GM12864 (cell line): ENCODE results near the gene OLA1.

Experiments used
- DNase-seq: peaks from one replicate; pipeline ENCODE4 v3.0.0-alpha.2; 2011; ENCODE audit warnings: low read depth
- H3K4me3 ChIP-seq: 2 replicates; pipeline ENCODE4 v1.5.1; 2011; ENCODE audit warnings: mild to moderate bottlenecking, low read depth, low read length, control low read depth
- CTCF ChIP-seq: IDR thresholded peaks from 2 replicates; pipeline ENCODE4 v1.5.1; 2011; ENCODE audit warnings: low read depth, mild to moderate bottlenecking, moderate library complexity, low read length, control low read depth, inconsistent platforms; ENCODE audit errors: missing control alignments

OLA1 gene

DNA sequence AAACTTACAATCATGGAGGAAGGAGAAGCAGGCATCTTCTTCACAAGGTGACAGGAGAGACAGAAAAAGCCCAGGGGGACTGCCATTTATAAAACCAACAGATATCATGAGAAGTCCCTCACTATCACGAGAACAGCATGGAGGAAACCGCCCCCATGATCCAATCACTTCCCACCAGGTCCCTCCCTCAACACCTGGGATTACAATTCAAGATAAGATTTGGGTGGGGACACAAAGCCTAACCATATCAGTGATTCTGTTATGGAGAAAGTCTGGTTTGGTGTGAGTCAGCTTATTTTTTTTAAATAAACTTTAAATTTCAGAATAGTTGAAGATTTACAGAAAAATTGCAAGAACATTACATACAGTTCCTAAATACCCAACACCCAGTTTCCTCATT is 198.4 kb downstream of the OLA1 start:
- TF ChIP-seq CTCF: no peak

DNA sequence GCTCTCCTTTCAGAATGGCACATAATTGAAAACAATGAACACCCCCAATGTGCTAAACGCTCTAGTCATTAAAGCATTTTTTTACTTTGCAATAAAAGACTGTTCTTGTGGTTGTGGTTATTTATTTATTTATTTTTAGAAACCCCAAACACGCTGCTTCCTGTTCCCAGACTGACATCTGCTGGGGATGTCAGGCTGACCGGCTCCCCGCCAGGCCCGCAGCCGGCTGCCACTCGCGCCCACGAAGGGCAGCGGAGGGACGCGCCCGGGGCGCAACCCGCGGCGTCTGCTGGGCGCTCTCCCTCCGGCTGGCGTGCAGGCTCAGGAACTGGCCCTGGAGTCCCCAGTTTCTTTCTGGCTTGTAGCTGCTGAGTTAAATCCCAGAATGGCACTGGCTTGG is 200.1 kb downstream of the OLA1 start:
- peak; percentile 30 for TF ChIP-seq CTCF
- no peak overlapping the region for H3K4me3 ChIP-seq
- DNase-seq: no peak

More for the DNA sequence above, 198.4 kb downstream of the OLA1 start:
- no peak for DNase-seq
- H3K4me3 ChIP-seq: no peak overlapping the region

GRCh38 chr2:174047746-174048145 is 200.6 kb downstream of the OLA1 start:
- no peak for DNase-seq

DNA sequence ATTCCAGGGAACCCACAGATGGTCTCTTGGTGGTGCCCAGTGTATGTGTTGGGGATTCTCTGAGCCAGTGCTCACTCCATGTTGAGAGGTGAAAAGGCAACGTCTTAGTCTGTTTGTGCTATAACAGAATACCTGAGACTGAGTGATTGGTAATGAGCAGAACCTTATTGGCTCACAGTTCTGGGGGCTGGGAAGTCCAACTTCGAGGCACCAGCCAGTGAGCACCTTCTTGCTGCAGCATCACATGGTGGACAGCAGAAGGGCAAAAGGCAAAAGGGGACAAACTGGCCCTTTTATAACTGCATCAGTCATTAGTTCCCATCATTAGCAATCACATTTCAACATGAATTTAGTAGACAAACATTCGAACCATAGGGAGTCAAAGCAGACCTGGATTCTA is 202.2 kb downstream of the OLA1 start:
- H3K4me3 ChIP-seq: no peak overlapping the region
- DNase-seq: no peak
- no peak for TF ChIP-seq CTCF

More at GRCh38 chr2:174047746-174048145, 200.6 kb downstream of the OLA1 start:
- H3K4me3 ChIP-seq: no peak overlapping the region
- TF ChIP-seq CTCF: no peak

DNA sequence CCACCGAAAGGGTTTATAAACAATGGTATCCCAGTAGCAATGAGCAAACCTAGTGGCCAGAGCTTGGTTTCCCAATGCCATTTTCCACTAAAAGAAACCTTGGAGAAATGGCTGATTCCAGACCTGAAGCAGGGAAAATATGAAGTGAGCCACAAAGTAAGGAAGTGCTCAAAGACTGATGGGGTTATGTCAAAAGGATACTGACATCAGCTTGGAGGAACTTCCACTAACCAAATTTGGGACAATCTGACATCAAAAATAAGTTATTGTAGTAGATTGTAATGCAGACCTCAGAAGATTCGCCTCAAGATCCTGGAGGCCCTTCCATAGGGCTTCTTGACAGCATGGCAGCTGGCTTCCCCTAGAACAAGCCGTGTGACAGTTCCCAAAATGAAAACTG is 203.8 kb downstream of the OLA1 start:
- DNase-seq: no peak
- H3K4me3 ChIP-seq: no peak overlapping the region
- TF ChIP-seq CTCF: no peak

DNA sequence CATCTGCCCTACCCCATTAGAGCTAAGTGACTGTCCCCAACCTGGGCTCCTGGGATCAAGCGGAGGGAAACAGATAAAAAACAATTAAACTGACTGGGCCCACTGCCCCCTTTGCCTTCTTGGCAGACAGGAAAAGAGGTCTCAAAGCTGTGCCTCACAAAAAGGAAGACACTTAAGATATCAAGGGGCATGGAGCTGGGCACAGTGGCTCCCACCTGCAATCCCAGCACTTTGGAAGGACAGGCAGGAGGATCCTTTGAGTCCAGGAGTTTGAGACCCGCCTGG is 208.0 kb downstream of the OLA1 start:
- TF ChIP-seq CTCF: no peak
- no peak overlapping the region for H3K4me3 ChIP-seq
- no peak for DNase-seq

DNA sequence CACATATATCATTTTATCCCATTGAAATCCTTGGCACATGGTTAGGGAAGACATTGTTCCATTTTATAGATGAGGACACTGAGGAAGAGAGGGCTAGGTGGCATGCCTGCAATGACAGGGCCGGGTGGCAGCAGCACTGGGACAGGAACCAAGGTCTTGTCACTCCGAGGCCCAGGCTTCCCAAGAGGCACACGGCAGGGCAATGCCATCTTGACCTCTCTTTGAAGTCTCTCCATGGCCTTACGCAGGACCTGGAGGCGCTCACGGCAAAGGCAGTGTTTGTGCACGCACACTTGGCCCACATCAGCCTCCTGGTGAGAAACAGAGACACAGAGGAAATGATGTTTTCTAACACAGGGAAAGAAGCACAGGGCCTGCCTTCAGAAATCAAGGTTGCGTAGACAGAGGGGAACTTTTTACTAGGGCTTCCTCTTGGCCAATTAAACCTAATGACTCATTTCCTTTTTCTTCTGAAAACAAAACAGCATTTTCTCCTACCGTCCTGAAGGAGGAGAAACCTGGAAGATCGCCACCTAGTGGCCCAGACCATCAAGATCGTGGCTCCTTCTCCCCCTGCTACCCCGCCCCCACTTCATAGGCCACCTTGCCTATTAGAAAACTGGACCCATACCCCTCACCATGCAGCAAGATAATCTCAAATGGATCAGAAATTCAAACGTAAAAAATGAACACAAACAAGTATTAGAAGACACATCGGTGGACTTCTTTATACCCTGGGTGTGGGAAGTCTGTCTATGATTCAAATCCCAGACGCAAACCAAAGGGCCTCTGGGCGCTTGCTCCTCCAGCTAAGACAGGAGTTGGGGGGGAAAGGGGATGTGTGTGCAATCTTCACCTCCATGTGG is 208.5 kb downstream of the OLA1 start:
- peak; percentile 83 for TF ChIP-seq CTCF
- peak; percentile 89 for DNase-seq
- no peak overlapping the region; the same call in 1 of the 2 replicates for H3K4me3 ChIP-seq
